ENCODE results near the gene CDYL2.
"Not testable (repeated sequence)": the region's sequence is repeated elsewhere in the genome, so short reads cannot be mapped to it uniquely, and the experiment has no call there.

The CDYL2 gene

DNA sequence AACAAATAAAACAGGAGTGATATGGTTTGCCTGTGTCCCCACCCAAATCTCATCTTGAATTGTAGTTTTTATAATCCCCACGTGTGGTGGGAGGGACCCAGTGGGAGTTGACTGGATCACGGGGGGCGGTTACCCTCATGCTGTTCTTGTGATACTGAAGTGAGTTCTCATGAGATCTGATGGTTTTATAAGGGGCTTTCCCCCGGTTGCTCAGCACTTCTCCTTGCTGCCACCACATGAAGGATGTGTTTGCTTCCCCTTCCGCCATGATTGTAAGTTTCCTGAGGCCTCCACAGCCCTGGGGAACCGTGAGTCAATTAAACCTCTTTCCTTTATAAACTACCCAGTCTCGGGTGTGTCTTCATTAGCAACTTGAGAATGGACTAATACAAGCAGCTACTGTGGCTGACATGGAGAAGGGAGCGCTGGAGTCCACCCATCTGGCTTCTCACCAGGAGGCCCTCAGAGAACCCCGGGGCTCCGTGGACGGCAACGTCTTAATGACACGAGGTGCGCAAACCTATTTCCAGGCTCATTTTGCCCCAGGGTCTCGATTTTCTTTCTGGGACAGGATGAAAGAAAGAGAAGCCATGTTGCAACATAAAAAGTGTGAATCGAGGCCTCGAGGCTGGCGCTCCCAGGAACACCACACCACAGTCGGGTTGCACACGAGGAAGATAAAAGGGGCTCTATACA, 134.1 kb downstream of the CDYL2 start:
- ATAC-seq (peak; percentile 65), DNase-seq (peak; percentile 30)

DNA sequence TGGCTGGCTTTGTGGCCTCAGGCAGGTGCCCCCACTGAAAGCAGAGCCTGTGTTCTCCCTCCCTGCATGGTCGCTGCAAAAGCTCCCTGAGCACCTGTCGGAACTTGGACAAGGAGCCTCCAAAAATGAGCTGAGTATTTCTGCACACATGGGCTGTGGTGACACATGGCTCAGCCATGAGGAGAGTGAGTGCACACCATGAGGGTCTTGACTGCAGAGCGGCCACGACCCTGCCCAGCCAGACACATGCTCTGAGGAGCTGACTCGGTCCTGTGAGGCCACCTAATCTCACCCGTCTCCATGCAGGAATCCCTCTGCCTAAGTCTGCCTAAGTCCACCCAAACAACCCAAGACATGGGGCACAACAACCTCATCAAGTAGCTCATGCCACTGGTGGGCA, 134.7 kb downstream of the CDYL2 start:
- DNase-seq: no peak
- ATAC-seq: no peak

GRCh38 chr16:80667925-80668324, 136.5 kb downstream of the CDYL2 start:
- ATAC-seq: no peak
- DNase-seq: no peak

GRCh38 chr16:80667251-80667560, 137.2 kb downstream of the CDYL2 start:
- DNase-seq: no peak

GRCh38 chr16:80666378-80667250, 137.8 kb downstream of the CDYL2 start:
- no peak for ATAC-seq
- DNase-seq: no peak

More at GRCh38 chr16:80667251-80667560, 137.2 kb downstream of the CDYL2 start:
- ATAC-seq: no peak

GRCh38 chr16:80665356-80665755, 139.0 kb downstream of the CDYL2 start:
- no peak for DNase-seq
- no peak for ATAC-seq

DNA sequence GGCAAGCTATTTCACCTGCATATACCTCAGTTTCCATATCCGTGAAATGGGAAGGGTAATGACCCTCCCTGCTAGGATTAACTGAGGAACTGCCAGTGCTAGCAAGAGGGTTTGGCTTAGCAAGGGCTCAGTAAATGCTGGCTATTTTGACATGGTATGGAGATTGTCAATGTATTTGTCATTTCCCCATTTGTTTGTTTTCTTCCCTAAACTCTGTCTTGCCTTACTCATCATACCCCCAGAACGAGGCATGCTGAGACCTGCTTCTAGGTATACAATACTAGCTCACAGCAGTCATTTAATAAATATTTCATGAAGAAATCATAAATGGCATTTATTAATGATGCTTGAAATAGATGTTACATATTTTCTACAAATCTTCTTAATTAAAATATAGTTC, 139.6 kb downstream of the CDYL2 start:
- DNase-seq (no peak), ATAC-seq (no peak)

DNA sequence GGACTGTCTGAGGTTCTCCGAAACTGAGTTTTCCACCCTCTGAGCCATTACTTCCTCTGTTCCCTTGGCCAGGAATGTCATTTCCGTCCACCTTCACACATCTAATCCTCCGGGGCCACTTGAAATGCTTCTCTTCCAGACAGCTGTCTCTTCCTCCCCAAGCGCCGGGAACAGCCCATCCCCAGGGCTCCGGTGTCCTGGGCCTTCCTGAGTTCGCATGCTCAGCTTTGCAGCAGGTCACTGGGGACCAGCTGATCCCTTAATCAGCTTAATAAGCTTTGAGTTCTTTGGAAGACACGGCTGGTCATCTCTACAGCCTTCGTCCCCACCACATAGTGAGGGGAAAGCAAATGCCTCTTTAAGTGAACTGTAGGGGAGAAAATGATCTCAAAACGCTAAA, 140.2 kb downstream of the CDYL2 start:
- no peak for DNase-seq
- no peak for ATAC-seq

- ATAC-seq: no peak
- DNase-seq: no peak
Observed at GRCh38 chr16:80663078-80663477, 141.3 kb downstream of the CDYL2 start.

DNA sequence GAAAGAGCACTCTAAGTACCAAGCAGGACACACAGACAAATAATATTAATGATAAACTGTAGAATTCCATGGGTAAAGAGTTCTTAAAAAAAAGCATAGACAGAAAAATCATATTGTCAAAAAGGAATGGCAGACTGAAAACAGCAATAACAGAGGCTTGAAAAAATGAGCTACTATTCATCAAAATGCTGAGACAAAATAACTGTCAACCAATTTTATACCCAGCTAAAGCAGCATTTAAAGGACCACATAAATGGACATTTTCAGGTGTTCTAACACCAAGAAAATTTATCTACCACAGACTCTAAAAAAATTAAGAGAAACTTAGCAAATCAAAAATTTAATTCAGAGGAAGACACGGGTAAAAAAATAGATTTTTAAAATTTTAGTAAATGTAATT, 144.5 kb downstream of the CDYL2 start:
- ATAC-seq: no peak
- DNase-seq: no peak

DNA sequence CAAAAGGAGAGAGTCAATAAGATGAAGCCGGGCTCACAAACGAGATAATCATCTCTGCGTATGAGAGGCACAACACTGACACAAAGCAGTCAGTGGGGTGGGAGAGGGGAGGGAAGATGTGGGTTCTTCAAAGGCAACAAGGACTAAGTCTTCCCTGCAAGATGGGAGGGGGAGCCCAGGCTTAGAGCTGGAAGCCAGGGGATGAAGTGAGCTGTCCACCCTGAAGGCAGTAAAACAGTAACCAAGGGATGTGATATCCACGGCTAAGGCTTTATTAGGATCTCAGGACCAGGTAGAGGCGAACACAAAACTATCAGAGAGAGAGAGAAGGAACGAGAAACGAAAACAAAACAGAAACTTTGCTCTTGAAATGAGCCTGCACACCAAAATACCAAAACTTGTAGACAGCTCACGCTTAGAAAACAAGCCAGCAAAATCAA, 147.7 kb downstream of the CDYL2 start:
- DNase-seq (no peak), ATAC-seq (peak; percentile 71)

DNA sequence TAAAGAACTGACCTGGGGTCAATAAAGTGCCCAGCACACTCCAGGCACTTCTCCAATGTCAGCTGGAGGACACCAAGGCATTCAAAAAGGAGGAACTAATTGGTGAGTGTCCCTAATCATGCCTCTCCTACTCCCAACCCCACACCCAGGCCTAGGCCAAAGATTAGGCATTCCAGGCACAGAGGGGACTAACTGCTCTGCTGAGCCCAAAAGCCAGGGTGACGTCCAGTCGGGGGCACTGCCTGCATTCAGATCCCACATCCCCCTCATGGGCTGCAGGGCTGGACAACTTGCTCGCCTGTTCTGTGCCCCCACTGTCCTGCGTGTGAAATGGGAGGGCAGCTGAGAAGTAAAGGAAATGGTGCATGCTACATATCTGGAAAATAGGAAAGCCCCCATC, 148.2 kb downstream of the CDYL2 start:
- DNase-seq (no peak), ATAC-seq (no peak)

- no peak for DNase-seq
- no peak for ATAC-seq
Observed at GRCh38 chr16:80655751-80656150, 148.6 kb downstream of the CDYL2 start.

DNA sequence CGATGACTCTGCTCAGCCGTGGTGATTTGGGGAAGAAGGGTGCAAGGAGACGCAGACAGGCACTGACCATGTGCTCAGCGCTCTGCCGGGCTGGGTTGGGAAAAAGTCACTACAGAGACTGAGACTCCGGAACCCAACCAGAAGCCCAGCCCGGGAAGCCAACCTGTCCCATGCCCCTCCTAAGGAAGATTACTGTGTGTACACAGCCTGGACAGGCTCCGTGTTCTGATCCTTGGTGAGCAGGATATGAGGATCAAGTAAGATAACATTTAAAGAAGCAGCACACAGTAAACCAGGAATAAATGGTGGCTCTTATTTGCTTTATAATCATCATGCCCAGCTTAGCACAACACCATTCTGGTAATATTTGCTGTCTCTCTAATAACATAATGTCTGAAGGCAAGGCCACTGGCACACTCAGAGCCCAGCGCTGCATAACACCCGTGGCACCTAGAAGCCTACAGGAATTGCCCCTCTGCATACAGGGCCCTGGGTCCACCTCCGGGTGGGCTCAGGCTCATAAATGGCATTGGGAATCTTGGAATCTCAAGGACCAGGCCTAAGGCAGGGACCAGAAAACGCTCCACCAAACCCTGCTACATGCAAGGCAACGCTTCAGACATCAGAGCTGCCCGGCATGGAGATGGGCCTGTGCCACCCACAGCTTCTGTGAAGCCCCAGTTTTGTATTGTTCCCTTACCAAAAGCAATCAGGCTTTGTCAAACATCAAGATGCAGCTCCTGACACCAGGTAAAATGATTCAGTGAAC, 150.1 kb downstream of the CDYL2 start:
- ATAC-seq (no peak), DNase-seq (no peak)

- DNase-seq (no peak), ATAC-seq (no peak)
Observed at GRCh38 chr16:80652441-80652840, 152.0 kb downstream of the CDYL2 start.

DNA sequence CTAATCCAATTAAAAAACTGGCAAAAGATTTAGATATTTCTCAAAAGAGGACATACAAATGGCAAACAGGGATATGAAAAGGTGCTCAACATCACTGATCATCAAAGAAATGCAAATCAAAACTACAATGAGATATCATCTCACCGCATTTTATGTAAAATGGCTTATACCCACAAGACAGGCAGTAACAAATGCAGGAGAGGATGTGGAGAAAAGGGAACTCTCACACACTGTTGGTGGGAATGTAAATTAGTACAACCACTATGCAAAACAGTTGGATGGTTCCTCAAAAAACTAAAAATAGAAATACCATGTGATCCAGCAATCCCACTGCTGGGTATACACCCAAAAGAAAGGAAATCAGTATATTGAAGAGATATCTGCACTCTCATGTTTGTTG, 154.1 kb downstream of the CDYL2 start:
- ATAC-seq, DNase-seq: not testable (repeated sequence)

DNA sequence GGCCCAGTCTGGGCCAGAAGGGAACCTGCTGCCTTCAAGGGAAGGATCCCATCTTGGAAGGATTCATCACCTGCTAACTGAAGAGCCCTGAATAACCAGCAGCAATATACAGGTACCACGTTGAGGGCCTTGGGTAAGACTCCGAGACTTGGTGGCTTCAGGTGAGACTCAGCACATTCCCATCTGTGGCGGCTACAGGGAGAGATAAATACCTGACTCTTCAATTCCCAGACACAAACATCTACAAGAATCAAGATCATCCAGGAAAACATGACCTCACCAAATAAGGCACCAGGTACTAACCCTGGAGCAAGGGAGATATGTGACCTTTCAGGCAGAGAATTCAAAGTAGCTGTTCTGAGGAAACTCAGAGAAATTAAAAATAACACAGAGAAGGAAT, 164.1 kb downstream of the CDYL2 start:
- DNase-seq (no peak), ATAC-seq (no peak)

DNA sequence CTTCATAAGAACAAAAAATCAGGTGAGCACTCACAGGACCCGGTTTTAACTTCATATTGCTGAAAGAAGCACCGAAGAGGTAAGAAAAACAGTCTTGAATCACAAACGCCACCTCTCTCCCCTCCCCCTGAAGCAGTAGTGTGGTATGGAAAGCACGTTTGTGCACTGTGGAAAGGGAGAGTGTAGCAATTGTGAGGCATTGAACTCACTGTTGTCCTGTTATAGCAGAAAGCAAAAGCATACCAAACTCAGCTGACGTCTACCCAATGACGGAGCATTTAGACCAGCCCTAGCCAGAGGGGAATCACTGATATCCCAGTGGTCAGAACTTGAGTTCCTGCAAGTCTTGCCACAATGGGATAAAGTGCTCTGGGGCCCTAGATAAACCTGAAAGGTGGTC, 164.8 kb downstream of the CDYL2 start:
- ATAC-seq (no peak), DNase-seq (no peak)

GRCh38 chr16:80637621-80638020, 166.8 kb downstream of the CDYL2 start:
- no peak for ATAC-seq
- DNase-seq: no peak

GRCh38 chr16:80631581-80631980, 172.8 kb downstream of the CDYL2 start:
- DNase-seq (no peak), ATAC-seq (no peak)

GRCh38 chr16:80628254-80628653, 176.1 kb downstream of the CDYL2 start:
- DNase-seq: no peak
- no peak for ATAC-seq

DNA sequence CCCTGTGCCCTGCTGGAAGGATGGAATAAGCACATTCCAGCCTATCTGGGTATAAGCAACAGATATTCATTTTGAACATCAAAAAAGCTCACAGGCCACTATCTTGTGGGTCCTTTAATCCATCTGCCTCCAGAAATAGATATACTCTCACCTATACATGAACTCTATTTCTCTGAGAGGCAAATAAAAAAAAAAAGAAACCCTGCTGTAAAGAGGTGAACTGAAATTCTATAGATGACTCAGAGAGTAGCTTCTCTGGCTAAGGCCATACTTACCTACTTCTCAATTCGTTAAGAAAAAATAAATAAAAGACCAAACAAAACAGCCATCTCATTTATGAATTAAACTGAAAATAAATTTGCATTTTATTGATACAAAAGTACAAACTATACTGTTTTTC, 177.3 kb downstream of the CDYL2 start:
- ATAC-seq: no peak
- DNase-seq: no peak

GRCh38 chr16:80623376-80623775, 181.0 kb downstream of the CDYL2 start:
- no peak for ATAC-seq
- DNase-seq: no peak
